ENCODE results near the gene ZCCHC7. TPM values are rescaled to one million over a fixed set of nuclear protein-coding genes. Genes with fewer than 3 reads are reported as not detected.

The ZCCHC7 gene
- total and polyA plus RNA-seq, 2 of the 8 experiments (the other 6 are each of a cell fraction or from before 2014, with no cell fraction given) = 12.2 to 27.5 TPM

DNA sequence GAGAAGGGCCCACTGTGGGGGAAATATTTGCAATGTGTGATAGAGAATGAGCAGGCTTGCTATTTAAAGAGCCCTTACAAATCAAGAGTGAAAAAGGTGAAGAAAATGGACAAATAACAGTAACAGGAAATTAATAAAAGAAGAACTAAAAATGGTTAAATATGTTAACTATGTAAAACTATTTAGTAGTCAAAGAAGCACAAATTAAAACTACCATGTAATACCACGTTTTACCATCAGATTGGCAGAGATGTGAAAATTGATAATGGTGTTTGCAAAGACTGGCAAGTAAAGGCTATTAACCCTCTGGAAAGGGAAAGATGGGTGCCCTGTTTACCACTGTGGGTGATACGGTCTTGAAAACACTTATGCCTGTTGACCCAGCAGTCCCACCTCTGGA is 279.0 kb downstream of the ZCCHC7 start (continued):
- no peak for TF ChIP-seq FOSL1 (IDR thresholded peaks at IDR 0.05; ENCODE audit: insufficient read depth, low read depth, low read length)
- no peak for TF ChIP-seq TEAD4 (IDR thresholded peaks at IDR 0.05; ENCODE audit: low read depth, low read length)
- TF ChIP-seq CBX8 (IDR thresholded peaks at IDR 0.05; ENCODE audit: borderline replicate concordance, low read depth, low read length) = no peak
- no peak for TF ChIP-seq EZH2 (IDR thresholded peaks at IDR 0.05; ENCODE audit: low read depth, low read length, severe bottlenecking)
